Raji (cell line): Measurements from ENCODE around the gene MICALL2.

Experiments
- POLR2A ChIP-seq: IDR thresholded peaks from 2 replicates; pipeline ENCODE4 v1.6.1; 2011; ENCODE audit warnings: low read depth, low read length, control low read depth; ENCODE audit not compliant: insufficient read depth

Gene MICALL2

DNA sequence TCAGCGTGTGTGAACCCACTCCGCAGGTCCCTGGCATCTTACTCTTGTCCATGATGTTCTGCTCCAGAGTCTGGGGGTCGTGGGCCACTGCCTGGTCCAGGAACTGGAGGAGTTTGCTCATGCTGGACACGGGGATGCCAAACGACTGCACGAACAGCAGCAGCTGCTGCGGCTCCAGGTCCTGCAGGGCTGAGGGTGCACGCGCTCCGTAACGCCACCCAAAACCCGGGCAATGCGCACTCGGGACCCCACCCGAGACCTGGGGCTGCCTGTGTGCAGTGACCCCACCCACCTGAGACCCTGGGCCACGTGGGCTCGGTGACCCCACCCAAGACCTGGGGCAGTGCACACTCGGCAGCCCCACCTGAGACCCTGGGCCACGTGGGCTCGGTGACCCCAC is 22.0 kb upstream of the MICALL2 start:
- no peak for TF ChIP-seq POLR2A

DNA sequence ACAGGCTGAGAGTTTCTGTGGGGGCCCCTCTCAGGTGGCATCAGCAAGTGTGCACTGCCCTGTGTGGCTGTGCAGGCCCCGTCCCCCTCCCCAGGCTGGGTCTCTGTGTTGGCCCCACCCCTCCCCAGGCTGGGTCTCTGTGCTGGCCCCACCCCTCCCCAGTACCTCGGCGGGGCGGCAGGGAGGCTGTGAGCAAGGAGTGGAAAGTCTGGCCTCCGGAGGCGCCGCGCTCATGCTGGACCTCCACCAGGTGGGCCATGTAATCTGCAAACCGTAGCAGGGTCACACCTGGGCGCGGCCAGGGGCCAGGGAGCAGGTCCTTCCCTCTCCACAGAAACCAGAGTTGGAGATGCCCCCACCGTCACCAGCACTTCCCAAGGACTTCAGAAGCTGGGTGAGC is 21.4 kb upstream of the MICALL2 start:
- no peak for TF ChIP-seq POLR2A

DNA sequence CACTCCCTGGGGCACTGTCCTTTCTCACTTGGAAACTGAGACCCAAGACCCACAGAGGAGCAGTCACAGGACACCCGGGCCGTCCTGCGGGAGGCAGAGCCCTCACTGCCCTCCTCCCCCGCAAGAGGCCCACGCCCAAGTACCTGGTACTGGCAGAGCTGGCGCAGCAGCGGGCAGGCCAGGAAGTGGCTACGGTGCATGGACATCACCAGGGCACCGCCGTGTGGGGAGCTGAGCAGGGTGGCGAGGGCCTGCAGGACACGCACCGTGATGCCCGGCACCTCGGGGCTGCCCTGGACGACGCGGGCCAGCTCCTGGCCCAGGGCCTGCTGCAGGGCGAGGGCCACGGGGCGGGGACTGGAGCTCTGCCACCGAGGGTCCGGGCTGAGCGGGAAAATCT is 20.0 kb upstream of the MICALL2 start:
- no peak for TF ChIP-seq POLR2A

- TF ChIP-seq POLR2A = no peak
Measured at GRCh38 chr7:1478480-1478879, 19.2 kb upstream of the MICALL2 start.

DNA sequence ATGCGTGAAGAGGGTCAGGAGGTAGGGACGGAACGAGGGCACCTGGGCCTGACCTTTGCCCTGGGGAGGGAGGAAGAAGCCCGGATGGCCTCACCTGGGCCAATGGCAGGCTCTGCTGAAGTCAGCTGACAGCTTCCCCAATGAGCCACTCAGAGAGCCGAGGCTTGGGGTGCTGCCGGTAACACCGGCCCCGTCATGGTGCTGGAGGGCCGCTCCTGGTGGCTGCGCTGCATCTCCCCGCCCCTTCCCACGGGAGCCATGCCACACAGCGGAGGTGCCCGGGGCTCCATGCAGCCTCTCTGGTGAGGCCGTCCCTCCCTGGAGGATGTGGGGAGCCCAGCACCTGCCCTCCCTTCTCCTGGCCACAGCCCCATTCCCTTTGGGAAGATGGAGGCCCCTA is 17.6 kb upstream of the MICALL2 start:
- TF ChIP-seq POLR2A = no peak

GRCh38 chr7:1475991-1476390 is 16.7 kb upstream of the MICALL2 start:
- TF ChIP-seq POLR2A = no peak

- TF ChIP-seq POLR2A = no peak
Measured at GRCh38 chr7:1475393-1475792, 16.1 kb upstream of the MICALL2 start.

- no peak for TF ChIP-seq POLR2A
Measured at GRCh38 chr7:1474736-1475135, 15.5 kb upstream of the MICALL2 start.

- TF ChIP-seq POLR2A = no peak
Measured at GRCh38 chr7:1473864-1474512, 14.7 kb upstream of the MICALL2 start.

GRCh38 chr7:1470901-1471300 is 11.6 kb upstream of the MICALL2 start:
- TF ChIP-seq POLR2A = no peak

DNA sequence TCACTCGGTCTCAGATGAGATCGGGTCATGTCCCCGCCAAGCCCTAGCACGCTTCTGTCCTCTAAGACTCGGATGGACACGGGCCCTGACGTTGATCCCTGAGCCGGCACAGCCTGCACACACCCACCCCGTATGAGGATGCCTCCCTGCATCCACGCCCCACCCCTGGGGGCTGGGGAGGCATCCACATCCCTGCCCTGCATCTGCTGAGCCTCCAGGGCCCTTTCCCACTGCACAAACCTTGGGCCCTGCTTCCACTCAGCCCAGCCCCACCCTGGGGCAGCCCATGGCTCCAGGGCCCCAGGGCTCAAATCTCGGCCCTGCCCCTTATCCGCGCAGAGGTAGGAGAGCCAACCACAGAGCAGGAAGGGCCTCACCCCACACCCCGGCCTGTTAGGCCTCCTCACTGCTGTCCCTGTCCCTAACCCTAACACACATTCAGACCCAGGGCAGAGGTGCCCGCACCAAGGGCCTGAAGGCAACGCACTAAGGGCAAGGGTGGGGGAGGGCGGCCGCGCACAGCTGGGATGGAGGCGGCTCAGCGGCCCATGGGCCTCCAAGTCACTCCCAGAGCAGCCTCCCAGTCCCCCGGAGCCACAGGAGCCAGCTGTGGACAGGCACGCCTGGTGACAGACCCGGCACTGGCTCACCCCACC is 9.5 kb upstream of the MICALL2 start:
- no peak for TF ChIP-seq POLR2A

DNA sequence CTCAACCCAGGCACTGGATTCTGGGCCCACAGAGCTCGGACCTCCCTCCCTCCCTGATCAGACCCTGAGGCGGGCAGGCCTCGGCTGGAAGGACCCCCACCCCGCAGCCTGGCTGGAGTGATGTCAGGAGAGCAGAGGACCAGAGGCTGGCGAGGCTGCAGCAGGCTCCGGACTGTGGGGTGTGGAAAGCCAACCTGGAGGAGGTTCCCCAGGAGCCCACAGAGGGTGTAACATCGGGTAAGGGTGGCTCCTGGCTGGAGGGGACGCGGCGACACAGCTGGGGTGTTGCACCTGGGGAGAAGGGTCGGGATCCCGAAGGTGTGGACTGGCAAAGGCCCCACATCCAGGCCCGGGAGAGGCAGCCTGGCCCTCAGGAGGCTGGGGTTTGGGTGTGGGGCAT is 8.9 kb upstream of the MICALL2 start:
- TF ChIP-seq POLR2A = no peak

DNA sequence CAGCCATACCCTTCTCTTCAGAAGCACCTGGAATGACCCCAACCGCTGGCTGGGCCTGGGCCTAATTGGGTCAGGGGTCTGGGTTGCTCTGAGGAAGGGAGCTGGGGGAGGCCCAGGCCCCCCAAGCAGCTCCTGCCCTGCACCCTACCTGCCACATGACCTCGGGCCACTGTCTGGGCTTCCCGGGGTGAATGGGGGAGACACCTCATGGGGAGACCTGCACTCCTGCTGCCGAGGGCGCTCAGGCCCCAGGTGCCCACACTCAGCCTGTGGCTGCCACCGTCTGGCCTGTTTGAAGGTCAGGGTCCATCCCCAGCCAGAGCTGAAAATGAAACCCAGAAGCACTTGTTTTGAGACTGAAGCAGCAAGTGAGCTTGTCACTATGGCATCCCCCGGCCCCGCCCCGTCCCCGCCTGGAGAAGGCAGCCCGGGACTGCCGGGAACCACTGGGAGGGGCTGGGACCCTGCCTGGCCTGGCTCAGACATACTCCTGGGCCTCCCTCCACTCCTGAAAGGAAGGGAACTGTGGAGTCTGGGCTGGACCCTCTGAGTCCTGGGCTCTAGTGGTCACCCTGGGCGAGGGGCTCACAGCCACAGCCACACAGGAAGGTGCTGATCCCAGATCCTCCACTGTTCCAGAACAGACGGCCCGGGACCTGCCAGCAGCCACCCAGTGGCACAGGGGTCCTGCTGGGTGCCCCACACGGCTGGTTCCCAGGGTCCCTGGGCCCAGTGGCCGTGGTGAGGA is 7.4 kb upstream of the MICALL2 start:
- no peak for TF ChIP-seq POLR2A

DNA sequence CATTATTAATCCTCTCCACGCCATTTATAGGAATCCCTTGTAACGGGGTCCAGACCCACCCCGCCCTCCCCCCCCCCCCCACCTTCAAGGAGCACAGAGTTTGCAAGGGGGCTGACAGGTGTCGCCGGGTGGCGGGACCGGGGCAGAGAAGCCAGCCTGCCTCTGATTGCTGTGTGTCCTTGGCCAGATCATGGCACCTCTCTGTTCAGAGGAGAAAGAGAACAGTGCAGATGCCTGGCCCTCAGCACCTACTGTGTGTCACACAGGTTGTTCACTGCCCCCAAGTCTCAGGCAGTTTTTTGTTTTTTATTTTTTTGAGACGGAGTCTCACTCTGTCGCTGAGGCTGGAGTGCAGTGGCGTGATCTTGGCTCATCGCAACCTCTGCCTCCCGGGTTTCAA is 5.4 kb upstream of the MICALL2 start:
- no peak for TF ChIP-seq POLR2A

DNA sequence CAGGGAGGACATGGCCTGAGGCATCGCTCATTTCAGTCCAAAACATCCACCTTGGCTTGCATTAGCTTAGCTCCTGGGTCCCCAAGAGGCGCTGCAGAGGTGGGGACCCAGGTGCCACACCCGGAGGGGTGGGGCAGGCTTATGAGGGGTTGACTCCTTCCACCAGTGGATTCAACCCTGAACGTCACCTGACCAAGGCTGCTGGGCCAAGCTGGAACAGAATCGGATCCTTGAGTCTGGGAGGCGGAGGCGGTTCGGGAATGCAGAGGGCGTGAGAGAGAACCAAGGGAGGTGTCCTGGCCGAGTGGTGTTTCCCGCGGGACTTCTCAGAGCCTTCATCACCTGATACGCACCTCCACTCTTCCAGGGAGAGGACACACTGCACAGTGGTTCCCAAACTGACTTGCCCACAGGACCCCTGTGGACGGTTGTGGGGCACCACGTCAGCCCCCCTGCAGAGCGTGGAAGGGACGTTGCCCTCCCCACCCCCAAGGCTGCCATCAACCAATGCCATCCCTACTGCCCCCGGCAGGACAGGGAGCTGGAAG is 4.5 kb upstream of the MICALL2 start:
- TF ChIP-seq POLR2A = no peak

GRCh38 chr7:1461646-1462375 is 2.5 kb upstream of the MICALL2 start:
- TF ChIP-seq POLR2A = no peak
